Aorta (tissue), 5 donors: Measurements from ENCODE around the gene AGBL1. TPM values are rescaled to one million over a fixed set of nuclear protein-coding genes. Genes with fewer than 3 reads are reported as not detected.

ENCODE experiments used
- ATAC-seq: fragments of 200-7000 bp; cut with Tn5 transposase; one replicate; pipeline ENCODE4 v1.9.1; 2022; ENCODE audit warnings: moderate library complexity; ENCODE audit not compliant: low FRiP score
- DNase-seq, 2 donors: peaks; one replicate each; pipeline ENCODE4 v3.0.0-alpha.2; 2020
- H3K27ac ChIP-seq, 2 donors: one replicate each; pipeline ENCODE4 v1.5.1; 2013; ENCODE audit warnings: low read length in 2 of 2, mild to moderate bottlenecking in 2 of 2, moderate library complexity in 2 of 2, control low read depth in 1 of 2, inconsistent platforms in 1 of 2, low read depth in 1 of 2
- H3K27me3 ChIP-seq, 2 donors: one replicate each; pipeline ENCODE4 v1.6.1; 2013; ENCODE audit warnings: control low read depth in 1 of 2, low read length in 1 of 2, mild to moderate bottlenecking in 1 of 2, moderate library complexity in 1 of 2; ENCODE audit not compliant: insufficient read depth in 2 of 2, control insufficient read depth in 1 of 2
- H3K36me3 ChIP-seq, 2 donors: one replicate each; pipeline ENCODE4 v1.6.1; 2013; ENCODE audit warnings: control low read depth in 1 of 2, low read length in 1 of 2, mild to moderate bottlenecking in 1 of 2; ENCODE audit not compliant: insufficient read depth in 2 of 2, control insufficient read depth in 1 of 2
- H3K4me1 ChIP-seq, 2 donors: one replicate each; pipeline ENCODE4 v1.6.1; 2013; ENCODE audit warnings: low read length in 2 of 2, control low read depth in 1 of 2, mild to moderate bottlenecking in 1 of 2, moderate library complexity in 1 of 2; ENCODE audit not compliant: insufficient read depth in 2 of 2, control insufficient read depth in 1 of 2
- H3K4me3 ChIP-seq, 2 donors: one replicate each; pipeline ENCODE4 v1.5.1; 2013; ENCODE audit warnings: low read length in 2 of 2, control low read depth in 1 of 2, mild to moderate bottlenecking in 1 of 2
- H3K9me3 ChIP-seq: one replicate; pipeline ENCODE4 v1.6.1; 2013; ENCODE audit warnings: mild to moderate bottlenecking, low read length; ENCODE audit not compliant: control insufficient read depth
- WGBS, 2 donors: extraction: QIAGEN DNeasy Blood & Tissue Kit; methylation state at CpG; one replicate each; pipeline ENCODE4 v1.1.7; 2013; 5-methylcytosine and 5-hydroxymethylcytosine counted together
- intact Hi-C, 2 donors: fragments of 100-400 bp; cut with DNase I; formaldehyde crosslinking; loops; one replicate each; pipeline versions ENCODE4 v1.14.2 to v1.15.0; 2022
- polyA plus RNA-seq, 2 donors: library from polyadenylated mRNA; stranded (reverse); fragments of 200-250 nt; gene quantifications; one replicate each; pipeline ENCODE4 v1.2.3, GENCODE V29; 2013
- total RNA-seq, 2 donors: library from RNA; stranded (reverse); fragmentation: NEBNext Ultra II Directional; extraction: Animal tissue kit (Norgen Biotek cat#: 25700); gene quantifications; one replicate each; pipeline ENCODE4 v1.2.1, GENCODE V29; 2021
- donor health status: healthy with polysubstance abuse.
- donor health status: Bipolar disorder and iron deficiency.
- donor health status: DM: no; HTN: no; CAD: no.
- donor health status: DM: no; HTN: no; CAD: no.
- donor health status: DM: yes; HTN: yes; CAD: no.

The AGBL1 gene
- total and polyA plus RNA-seq, 4 donors = 0.21 TPM; not detected in 3

DNA sequence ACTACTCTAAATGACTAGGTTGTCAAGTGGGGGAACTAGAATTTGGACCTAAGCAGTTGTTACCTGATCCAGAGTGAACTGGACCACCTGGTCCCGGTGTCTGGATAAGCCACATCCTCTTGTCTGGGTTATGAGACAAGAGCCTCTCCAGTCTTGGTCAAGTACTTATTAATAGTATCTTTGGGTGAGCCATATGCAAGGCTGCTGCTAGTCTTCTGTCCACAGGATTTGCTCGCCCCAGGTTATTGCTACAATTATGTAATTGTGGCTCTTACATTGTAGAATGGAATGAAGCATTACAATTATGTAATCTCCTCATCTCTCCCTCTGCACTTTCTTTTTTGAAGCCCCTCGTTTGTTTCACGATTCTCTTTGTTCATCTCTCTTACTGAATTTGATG is 24.0 kb upstream of the AGBL1 start:
- no peak for DNase-seq
- no peak for ATAC-seq
- no peaks in the 10 kb centered on the region for H3K27me3 ChIP-seq
- 78 to 86% methylated on average over 4 of the region's 4 CpGs for WGBS, 2 donors
- no peak overlapping the region for H3K4me3 ChIP-seq
- intact Hi-C loops = no loop called here
- H3K4me1 ChIP-seq = no peaks in the 10 kb centered on the region
- H3K27ac ChIP-seq = no peak overlapping the region
- H3K9me3 ChIP-seq = peaks cover 1% of the 10 kb centered on the region
- H3K36me3 ChIP-seq = no peaks in the 10 kb centered on the region

GRCh38 chr15:86059851-86060250 is 19.8 kb upstream of the AGBL1 start:
- no peaks in the 10 kb centered on the region for H3K9me3 ChIP-seq
- no peaks in the 10 kb centered on the region for H3K4me1 ChIP-seq
- no peak overlapping the region for H3K27ac ChIP-seq
- H3K36me3 ChIP-seq = no peaks in the 10 kb centered on the region
- intact Hi-C loops = no loop called here
- WGBS, 2 donors = 79 to 85% methylated on average over 4 of the region's 4 CpGs
- no peak for DNase-seq
- H3K27me3 ChIP-seq = peaks cover 0 to 2% of the 10 kb centered on the region in 2 donors
- no peak overlapping the region for H3K4me3 ChIP-seq
- no peak for ATAC-seq

- ATAC-seq (no peak), DNase-seq (no peak)
- WGBS, 2 donors = 37 to 43% methylated on average over 3 of the region's 3 CpGs
- Histone ChIP-seq H3K4me1 (no peaks in the 10 kb centered on the region), H3K27me3 (peaks cover 0 to 2% of the 10 kb centered on the region in 2 donors), H3K9me3 (no peaks in the 10 kb centered on the region), H3K4me3 (no peak overlapping the region), H3K36me3 (no peaks in the 10 kb centered on the region), H3K27ac (no peak overlapping the region)
- intact Hi-C loops = no loop called here
Observed at GRCh38 chr15:86060674-86061073, 19.0 kb upstream of the AGBL1 start.

GRCh38 chr15:86061581-86061980 is 18.1 kb upstream of the AGBL1 start:
- H3K27me3 ChIP-seq = peaks cover 0 to 2% of the 10 kb centered on the region in 2 donors
- no peak overlapping the region for H3K27ac ChIP-seq
- intact Hi-C loops = no loop called here
- no peaks in the 10 kb centered on the region for H3K36me3 ChIP-seq
- WGBS, 2 donors = 91 to 95% methylated on average over 12 of the region's 12 CpGs
- ATAC-seq (no peak), DNase-seq (no peak)
- no peaks in the 10 kb centered on the region for H3K9me3 ChIP-seq
- H3K4me1 ChIP-seq = no peaks in the 10 kb centered on the region
- no peak overlapping the region for H3K4me3 ChIP-seq

- Histone ChIP-seq H3K9me3 (no peaks in the 10 kb centered on the region), H3K27me3 (peaks cover 0 to 2% of the 10 kb centered on the region in 2 donors), H3K4me3 (no peak overlapping the region), H3K4me1 (no peaks in the 10 kb centered on the region), H3K27ac (no peak overlapping the region), H3K36me3 (no peaks in the 10 kb centered on the region)
- DNase-seq (no peak), ATAC-seq (no peak)
- 68 to 69% methylated on average over 10 of the region's 10 CpGs for WGBS, 2 donors
- intact Hi-C loops = no loop called here
Observed at GRCh38 chr15:86062646-86063243, 16.9 kb upstream of the AGBL1 start.

DNA sequence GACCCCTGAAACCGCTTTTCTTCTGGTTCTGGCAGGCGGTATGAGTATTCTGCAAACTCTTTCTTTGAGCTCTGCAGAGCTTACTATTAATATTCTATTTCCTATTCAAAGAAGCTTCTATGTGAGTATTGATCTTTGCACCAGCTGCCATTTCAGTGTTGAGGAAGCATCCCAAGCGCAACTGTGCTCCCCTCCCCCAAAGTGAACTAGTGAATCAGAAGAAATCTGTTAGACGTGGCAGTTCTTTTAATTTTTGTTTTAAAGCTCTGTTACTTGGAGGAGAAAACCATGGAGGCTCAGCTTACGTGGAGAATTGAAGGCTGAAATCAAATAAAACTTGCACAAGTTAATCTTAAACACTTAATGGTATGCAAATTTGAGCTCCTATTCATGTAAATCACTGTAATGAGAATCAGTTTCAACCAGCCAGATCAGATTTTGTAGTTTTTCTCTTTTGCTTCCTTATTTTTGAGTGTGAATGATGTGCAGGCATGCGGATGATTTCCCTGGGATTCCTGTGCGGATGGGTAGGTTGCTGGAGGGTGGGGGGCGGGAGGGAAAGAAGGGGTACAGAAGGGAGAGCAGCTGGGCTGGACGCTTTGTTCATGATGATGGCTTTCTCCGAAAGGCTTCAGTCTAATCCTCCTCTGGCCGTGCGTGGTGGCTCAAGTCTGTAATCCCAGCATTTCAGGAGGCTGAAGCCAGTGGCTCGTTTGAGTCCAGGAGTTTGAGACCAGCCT is 16.1 kb upstream of the AGBL1 start:
- 69 to 78% methylated on average over 13 of the region's 13 CpGs for WGBS, 2 donors
- Histone ChIP-seq H3K4me1 (no peaks in the 10 kb centered on the region), H3K27me3 (peaks cover 0 to 2% of the 10 kb centered on the region in 2 donors), H3K36me3 (no peaks in the 10 kb centered on the region), H3K27ac (no peak overlapping the region), H3K4me3 (no peak overlapping the region), H3K9me3 (no peaks in the 10 kb centered on the region)
- intact Hi-C loops = no loop called here
- no peak for DNase-seq
- ATAC-seq = no peak

DNA sequence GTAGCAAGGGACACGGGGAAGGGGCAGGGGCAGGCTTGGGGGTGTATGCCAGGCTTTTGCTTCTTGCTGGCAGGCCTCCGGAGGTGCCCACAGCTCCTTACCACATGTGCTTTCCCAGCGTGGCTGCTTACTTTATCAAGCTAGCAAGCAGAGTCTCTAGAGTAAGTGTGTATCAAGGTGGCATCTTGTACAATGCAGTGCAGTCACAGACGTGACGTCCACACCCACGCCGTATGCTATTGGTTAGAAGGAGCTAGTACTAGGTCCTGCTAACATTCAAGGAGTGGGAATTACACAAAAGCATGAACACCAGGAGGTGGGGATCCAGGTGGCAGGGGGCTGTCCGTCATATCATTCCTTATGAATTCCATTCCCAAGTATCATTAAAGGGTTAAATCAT is 15.3 kb upstream of the AGBL1 start:
- Histone ChIP-seq H3K36me3 (no peaks in the 10 kb centered on the region), H3K27me3 (peaks cover 0 to 2% of the 10 kb centered on the region in 2 donors), H3K4me3 (no peak overlapping the region), H3K9me3 (no peaks in the 10 kb centered on the region), H3K27ac (no peak overlapping the region), H3K4me1 (no peaks in the 10 kb centered on the region)
- intact Hi-C loops = no loop called here
- 74 to 76% methylated on average over 8 of the region's 8 CpGs for WGBS, 2 donors
- ATAC-seq (no peak), DNase-seq (no peak)

- H3K27me3 ChIP-seq = peaks cover 0 to 2% of the 10 kb centered on the region in 2 donors
- H3K4me3 ChIP-seq = no peak overlapping the region
- no peak overlapping the region for H3K27ac ChIP-seq
- intact Hi-C loops = no loop called here
- H3K9me3 ChIP-seq = no peaks in the 10 kb centered on the region
- ATAC-seq (no peak), DNase-seq (no peak)
- H3K36me3 ChIP-seq = no peaks in the 10 kb centered on the region
- 82 to 86% methylated on average over 6 of the region's 6 CpGs for WGBS, 2 donors
- no peaks in the 10 kb centered on the region for H3K4me1 ChIP-seq
Observed at GRCh38 chr15:86066174-86066834, 13.4 kb upstream of the AGBL1 start.

DNA sequence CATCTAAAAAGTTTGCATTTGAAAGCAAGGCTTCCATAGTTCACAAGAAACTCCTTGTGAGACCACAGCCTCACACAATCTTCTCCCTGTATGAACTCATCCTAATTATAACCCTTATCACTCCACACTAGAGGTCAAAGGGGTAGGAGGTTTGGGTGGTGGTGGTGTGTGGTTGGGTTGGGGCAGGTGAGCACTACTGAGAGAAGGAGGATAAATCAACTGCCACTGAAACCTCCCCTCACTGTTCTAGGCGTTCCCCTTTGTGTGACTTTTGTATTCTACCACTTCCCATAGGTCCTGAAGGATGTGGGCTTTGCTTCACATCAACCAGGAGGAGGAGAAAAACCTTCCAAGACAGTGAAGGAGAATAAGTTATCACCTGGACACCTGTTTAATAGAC is 6.4 kb upstream of the AGBL1 start:
- DNase-seq (no peak), ATAC-seq (no peak)
- Histone ChIP-seq H3K36me3 (no peaks in the 10 kb centered on the region), H3K9me3 (peaks cover 2% of the 10 kb centered on the region), H3K27me3 (no peaks in the 10 kb centered on the region), H3K27ac (no peak overlapping the region), H3K4me3 (no peak overlapping the region), H3K4me1 (no peaks in the 10 kb centered on the region)
- WGBS, 2 donors = 68 to 77% methylated on average over 1 of the region's 1 CpG
- intact Hi-C loops = no loop called here
